Epidermal melanocyte (primary cell): Measurements from ENCODE around the gene EBNA1BP2.
"Not testable (repeated sequence)": the region's sequence is repeated elsewhere in the genome, so short reads cannot be mapped to it uniquely, and the experiment has no call there.

Source experiments
- DNase-seq: peaks from one replicate; pipeline ENCODE4 v3.0.0; 2011; ENCODE audit warnings: low spot score; ENCODE audit not compliant: insufficient read length

The EBNA1BP2 gene

DNA sequence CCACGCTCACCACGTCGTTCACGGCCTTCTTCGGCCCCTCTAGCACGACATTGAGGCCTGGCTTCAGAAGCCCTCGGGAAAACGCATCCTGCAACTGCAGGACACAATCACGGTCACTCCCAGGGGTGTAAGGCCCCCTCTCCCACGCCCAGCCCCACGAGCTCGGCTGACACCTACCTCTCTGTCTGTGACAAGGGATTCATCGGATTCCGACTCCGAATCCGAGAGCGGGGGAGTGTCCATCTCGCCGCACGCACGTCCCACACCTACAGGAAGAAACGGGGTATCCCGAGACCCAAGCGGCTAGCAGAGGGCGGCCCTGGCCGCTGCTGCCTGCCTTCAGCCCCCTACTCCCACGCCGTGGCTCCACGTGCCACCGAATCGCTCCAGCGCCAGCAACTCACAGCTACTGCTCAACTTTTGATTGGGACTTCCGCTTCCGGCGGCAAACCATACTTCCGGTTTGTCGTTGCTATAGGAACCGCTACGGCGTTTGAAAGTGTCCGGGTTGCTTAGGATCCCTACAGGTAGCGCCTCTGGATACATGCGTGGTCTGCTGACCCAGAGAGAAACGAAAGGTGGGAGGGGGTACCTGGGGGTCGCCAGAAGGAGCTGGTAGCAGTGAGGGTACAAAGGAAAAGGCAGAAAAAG lies at the start of gene EBNA1BP2, which contains the start of gene CFAP57:
Gene EBNA1BP2, minus strand, starts transcription at position 415 of the 651 bp plus-strand sequence. Its CDS starts 172 bp downstream, at position 243.
Gene CFAP57, plus strand, starts transcription at position 455 of the 651 bp plus-strand sequence. CDS start 424 bp downstream, outside the sequence.
- peak; percentile 97 for DNase-seq

GRCh38 chr1:43221797-43222196 lies 49.7 kb upstream of the EBNA1BP2 start:
- no peak for DNase-seq

DNA sequence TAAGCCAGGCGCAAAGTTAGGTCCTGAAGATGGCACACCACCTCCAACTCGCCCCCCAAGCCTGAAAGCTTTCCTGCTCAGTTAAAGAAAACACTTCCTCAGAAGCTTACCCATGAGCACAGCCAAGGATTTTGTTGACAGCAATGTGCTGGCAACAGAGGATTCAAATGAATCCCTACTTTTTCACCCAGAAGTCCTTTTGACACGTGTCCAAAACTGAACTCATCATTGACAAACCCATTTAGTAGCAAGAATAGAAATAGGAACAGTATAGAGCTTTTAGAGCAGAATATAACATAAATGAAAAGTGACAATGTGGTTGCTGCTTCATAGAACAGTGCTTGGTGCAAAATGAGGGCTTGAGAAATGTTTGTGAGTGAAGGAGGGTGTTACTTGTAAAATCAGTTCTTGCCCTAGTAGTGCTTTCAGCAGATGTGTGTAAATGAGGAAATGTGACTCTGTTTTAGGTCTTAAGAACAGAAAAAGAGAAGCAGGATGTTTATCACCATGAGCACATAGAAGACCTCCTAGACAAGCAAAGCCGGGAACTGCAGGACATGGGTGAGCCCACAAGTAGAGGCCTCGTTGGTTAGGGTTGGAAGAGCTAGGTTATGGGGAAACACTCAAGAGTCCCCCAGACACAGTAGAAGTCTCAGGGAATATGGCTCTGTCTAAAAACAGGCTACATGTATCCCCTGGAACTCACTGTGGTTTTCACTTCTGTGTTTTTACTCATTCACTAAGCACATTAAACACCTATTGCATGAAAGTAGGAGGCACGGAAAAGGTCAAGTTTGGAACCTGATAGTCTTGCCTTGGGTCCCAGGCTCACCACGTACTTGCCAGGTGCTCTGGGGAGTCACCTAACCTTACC lies 49.1 kb upstream of the EBNA1BP2 start:
- DNase-seq = no peak

DNA sequence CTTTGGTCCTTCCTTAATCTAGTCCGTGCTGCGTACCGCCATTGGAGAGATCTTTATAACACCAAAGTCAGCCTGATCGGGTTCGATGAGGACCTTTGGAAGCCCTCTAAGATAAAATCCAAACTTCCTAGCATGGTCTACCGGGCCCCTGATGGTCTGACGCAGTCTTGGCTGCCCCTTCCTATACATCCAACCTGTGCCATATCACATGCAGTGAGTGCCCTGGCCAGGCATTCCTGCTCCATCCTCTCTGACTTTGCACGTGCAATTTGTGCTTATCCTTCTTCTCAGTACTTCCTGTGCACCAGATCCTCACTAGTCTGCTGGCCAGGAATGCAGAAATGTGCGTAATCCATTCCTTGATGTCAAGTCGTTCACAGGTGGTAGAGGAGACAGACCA lies 45.7 kb upstream of the EBNA1BP2 start:
- no peak for DNase-seq

DNA sequence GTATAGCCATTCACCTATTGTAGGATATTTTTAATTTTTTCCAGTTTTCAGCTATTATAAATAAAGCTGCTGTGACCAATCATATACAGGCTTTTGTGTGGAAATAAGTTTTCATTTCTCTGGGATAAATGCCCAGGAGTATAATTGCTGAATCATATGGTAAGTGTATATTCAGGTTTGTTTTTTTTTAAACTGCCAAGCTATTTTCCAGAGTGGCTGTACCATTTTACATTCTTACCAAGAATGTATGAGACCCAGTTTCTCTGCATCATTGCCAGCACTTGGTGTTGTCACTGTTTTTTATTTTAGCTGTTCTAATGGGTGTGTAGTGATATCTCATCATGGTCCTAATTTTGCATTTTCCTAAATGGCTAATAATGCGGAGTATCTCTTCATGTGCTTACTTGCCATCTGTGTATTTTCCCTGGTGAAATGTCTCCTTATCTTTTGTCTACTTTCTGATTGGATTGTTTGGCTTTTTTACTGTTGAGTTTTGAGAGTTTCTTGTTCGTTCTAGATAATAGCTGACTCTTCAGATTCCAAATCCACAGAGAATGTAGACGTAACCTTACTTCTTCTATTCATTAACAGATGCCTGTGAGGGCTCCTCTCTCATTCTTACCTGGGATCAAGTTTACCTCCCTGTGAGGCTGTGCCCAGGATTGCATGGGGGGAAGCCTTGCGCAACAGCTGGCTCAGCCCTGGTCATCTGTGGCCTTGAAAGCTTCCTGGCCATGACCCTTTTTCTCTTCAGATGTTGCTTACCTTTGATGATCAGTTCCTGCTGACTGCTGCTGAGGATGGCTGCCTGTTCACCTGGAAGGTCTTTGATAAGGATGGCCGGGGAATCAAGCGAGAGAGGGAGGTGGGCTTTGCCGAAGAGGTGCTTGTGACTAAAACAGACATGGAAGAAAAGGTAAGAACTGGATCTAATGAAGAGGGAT lies 42.7 kb upstream of the EBNA1BP2 start:
- DNase-seq = no peak

GRCh38 chr1:43208277-43208676 lies 36.2 kb upstream of the EBNA1BP2 start:
- not testable (repeated sequence) for DNase-seq

DNA sequence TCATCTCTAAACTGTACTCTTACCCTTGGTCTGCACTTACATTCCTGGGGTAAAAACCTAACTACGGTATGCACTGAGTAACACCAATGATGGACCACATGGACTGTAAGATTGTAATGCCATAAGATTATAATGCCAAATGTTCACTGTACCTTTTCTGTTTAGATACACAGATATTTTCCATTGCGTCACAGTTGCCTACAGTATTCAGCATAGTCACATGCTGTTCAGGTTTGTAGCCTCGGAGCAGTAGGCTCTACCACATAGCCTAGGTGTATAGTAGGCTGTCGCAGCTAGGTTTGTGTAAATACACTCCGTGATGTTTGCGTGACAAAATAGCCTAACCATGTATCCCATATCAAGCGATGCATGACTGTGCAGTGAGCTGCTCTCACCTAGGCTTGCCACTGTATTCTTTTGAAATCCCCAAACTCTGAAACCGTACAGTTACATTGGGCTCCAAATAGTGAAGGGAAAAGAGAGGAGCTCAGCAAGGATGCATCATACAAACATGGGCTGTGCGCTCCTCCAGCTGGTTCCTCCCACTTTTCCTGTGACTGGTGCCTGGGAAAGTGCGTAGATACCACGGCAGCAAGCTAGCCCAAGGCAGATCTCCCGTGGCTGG lies 35.3 kb upstream of the EBNA1BP2 start:
- no peak for DNase-seq

- peak; percentile 50 for DNase-seq
Observed at GRCh38 chr1:43206600-43207228, 34.6 kb upstream of the EBNA1BP2 start.

GRCh38 chr1:43205671-43206070 lies 33.6 kb upstream of the EBNA1BP2 start:
- DNase-seq = no peak

- DNase-seq = no peak
Observed at GRCh38 chr1:43204394-43204793, 32.3 kb upstream of the EBNA1BP2 start.

DNA sequence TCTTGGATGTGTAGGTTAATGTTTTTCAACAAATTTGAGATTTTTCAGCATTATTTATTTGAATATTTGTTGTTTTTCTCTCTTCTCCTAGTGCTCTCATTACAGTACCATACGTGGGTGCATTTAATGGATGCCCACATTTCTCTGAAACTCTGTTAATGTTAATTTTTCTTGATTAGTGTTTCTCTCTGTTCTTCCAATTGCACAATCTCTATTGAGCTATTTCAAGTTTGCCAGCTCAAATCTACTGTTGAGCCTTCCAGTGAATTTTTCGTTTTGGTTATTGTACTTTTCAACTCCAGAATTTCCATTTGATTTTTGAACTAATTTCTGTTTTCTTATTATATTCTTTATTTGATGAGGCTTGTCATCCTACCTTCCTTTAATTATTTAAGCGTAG lies 31.8 kb upstream of the EBNA1BP2 start:
- DNase-seq = no peak

DNA sequence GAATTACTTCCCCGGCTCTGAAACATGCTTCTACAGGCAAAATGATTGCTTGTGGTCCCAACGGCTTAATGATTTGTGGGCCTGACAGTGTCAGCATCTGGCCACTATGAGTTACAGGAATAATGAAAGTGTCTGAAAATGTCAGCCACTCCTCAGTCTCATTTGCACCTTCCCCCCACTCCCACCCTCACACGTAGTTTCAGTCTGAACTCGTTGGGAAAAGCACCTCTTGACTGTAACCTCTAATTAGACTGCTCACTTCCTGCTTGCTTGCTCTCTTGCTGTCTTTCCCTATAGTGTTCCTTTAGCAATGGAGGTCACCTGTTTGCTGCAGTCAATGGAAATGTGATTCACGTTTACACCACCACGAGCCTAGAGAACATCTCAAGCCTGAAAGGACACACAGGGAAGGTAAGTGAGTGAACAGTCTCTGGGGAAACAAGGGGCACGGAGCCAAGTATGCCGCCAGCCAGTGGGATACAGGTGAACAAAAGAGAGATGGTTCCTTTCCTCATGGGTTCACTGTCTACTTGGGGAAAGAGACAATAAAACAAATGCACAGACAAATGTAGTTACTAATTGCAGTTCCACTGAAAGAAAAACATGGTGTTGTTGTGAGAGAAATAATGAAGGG lies 27.1 kb upstream of the EBNA1BP2 start:
- DNase-seq = no peak

GRCh38 chr1:43197343-43198127 lies 25.4 kb upstream of the EBNA1BP2 start:
- DNase-seq = no peak

DNA sequence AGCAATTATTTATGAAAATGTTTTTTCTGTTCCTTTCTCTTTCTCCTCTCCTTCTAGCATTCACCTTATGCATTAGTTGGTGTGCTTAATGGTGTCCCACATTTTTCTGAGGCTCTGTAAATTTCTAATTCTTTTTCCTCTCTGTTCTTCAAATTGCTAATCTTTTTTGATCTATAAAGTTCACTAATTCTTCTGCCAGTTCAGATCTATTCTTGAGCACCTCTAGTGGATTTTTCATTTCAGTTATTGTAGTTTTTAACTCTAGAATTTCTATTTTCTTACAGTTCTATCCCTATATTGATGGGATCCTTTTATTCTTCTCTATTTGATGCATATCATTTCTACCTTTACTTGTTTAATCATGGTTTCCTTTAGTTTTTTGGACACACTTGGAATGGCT lies 22.4 kb upstream of the EBNA1BP2 start:
- no peak for DNase-seq

GRCh38 chr1:43188106-43188505 lies 16.0 kb upstream of the EBNA1BP2 start:
- DNase-seq = no peak

- DNase-seq = no peak
Observed at GRCh38 chr1:43184995-43185394, 12.9 kb upstream of the EBNA1BP2 start.

GRCh38 chr1:43184388-43184787 lies 12.3 kb upstream of the EBNA1BP2 start:
- DNase-seq = no peak

DNA sequence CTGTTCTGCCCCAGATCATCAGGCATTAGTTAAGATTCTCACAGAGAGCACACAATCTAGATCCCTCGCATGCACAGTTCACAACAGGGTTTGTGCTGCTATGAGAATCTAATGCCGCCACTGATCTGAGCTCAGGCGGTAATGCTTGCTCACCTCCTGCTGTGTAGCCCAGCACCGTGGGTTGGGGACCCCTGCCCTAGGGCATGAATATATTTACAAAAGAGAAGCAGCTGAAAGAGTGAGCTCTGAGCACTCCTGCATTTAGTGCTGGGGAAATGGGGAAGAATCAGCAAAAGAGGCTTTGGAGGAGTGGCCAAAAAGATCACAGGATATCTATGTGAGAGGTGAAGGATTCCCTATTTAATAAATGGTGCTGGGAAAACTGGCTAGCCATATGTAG lies 5.6 kb upstream of the EBNA1BP2 start:
- DNase-seq = no peak

- no peak for DNase-seq
Observed at GRCh38 chr1:43174873-43175272, 2.8 kb upstream of the EBNA1BP2 start.
